OCI-LY3 (cell line): ENCODE measurements around the gene RDH13.

Source experiments
- H2AFZ ChIP-seq: fragments of 200-600, 300-600 bp; shearing (Covaris generic); 2 replicates; pipeline ENCODE4 v1.6.0; 2014; ENCODE audit warnings: antibody characterized with exemption, low read depth, low read length
- H3K27ac ChIP-seq: fragments of 200-600, 300-600 bp; sonication (generic); 2 replicates; pipeline ENCODE4 v1.5.1; 2014; ENCODE audit warnings: mild to moderate bottlenecking, low read length, moderate library complexity, mixed read lengths
- H3K27me3 ChIP-seq: fragments of 200-600, 300-600 bp; sonication (generic); 2 replicates; pipeline ENCODE4 v1.6.1; 2014; ENCODE audit warnings: low read depth, low read length, mixed read lengths
- H3K36me3 ChIP-seq: fragments of 200-600, 300-600 bp; sonication (generic); replicated peaks from 2 replicates; pipeline ENCODE3; 2014; ENCODE audit warnings: low read depth, low read length, mixed read lengths
- H3K4me1 ChIP-seq: fragments of 300-600, 200-600 bp; sonication (generic); 2 replicates; pipeline ENCODE4 v1.6.1; 2014; ENCODE audit warnings: low read length, mixed read lengths
- H3K4me2 ChIP-seq: fragments of 200-600, 300-600 bp; sonication (generic); 2 replicates; pipeline ENCODE4 v1.6.1; 2014; ENCODE audit warnings: low read length, mixed read lengths
- H3K4me3 ChIP-seq: fragments of 300-600, 200-600 bp; sonication (generic); 2 replicates; pipeline ENCODE4 v1.5.1; 2014; ENCODE audit warnings: antibody characterized with exemption, mild to moderate bottlenecking, low read length, moderate library complexity
- H3K79me2 ChIP-seq: fragments of 300-600, 200-600 bp; shearing (Covaris generic); 2 replicates; pipeline ENCODE4 v1.6.1; 2014; ENCODE audit warnings: mild to moderate bottlenecking, low read length, mixed read lengths
- H3K9ac ChIP-seq: fragments of 300-600, 200-600 bp; shearing (Covaris generic); 2 replicates; pipeline ENCODE4 v1.6.0; 2014; ENCODE audit warnings: mild to moderate bottlenecking, low read length, moderate library complexity
- H3K9me3 ChIP-seq: fragments of 200-600, 300-600 bp; shearing (Covaris generic); 2 replicates; pipeline ENCODE4 v1.6.1; 2014; ENCODE audit warnings: low read length, mixed read lengths; ENCODE audit not compliant: insufficient read depth
- H4K20me1 ChIP-seq: fragments of 200-600, 300-600 bp; sonication (generic); 2 replicates; pipeline ENCODE4 v1.6.1; 2016; ENCODE audit warnings: low read length, mixed read lengths; ENCODE audit not compliant: insufficient read depth
- EZH2phosphoT487 ChIP-seq: fragments of 200-600 bp; shearing (Covaris generic); IDR thresholded peaks from 2 replicates; pipeline ENCODE4 v1.6.1; 2018; ENCODE audit warnings: antibody characterized with exemption, mixed run types, low read depth
- TF ChIP-seq, protein P1 (sequence below): fragments of 200-600, 300-600 bp; sonication (generic); IDR thresholded peaks from 2 replicates; pipeline ENCODE4 v1.5.1; 2014; ENCODE audit warnings: antibody characterized with exemption, low read length, low read depth

RDH13 gene

GRCh38 chr19:55094456-55095259, 31.7 kb upstream of the RDH13 start:
- TF ChIP-seq, protein P1, sequence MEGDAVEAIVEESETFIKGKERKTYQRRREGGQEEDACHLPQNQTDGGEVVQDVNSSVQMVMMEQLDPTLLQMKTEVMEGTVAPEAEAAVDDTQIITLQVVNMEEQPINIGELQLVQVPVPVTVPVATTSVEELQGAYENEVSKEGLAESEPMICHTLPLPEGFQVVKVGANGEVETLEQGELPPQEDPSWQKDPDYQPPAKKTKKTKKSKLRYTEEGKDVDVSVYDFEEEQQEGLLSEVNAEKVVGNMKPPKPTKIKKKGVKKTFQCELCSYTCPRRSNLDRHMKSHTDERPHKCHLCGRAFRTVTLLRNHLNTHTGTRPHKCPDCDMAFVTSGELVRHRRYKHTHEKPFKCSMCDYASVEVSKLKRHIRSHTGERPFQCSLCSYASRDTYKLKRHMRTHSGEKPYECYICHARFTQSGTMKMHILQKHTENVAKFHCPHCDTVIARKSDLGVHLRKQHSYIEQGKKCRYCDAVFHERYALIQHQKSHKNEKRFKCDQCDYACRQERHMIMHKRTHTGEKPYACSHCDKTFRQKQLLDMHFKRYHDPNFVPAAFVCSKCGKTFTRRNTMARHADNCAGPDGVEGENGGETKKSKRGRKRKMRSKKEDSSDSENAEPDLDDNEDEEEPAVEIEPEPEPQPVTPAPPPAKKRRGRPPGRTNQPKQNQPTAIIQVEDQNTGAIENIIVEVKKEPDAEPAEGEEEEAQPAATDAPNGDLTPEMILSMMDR = no peak
- TF ChIP-seq EZH2phosphoT487 = no peak
- H3K4me2 ChIP-seq = no peak overlapping the region
- H3K9ac ChIP-seq = no peak overlapping the region
- no peaks in the 10 kb centered on the region for H3K4me1 ChIP-seq
- no peaks in the 10 kb centered on the region for H3K27me3 ChIP-seq
- H3K9me3 ChIP-seq = no peaks in the 10 kb centered on the region
- no peak overlapping the region for H2AFZ ChIP-seq
- no peak overlapping the region for H3K4me3 ChIP-seq
- H4K20me1 ChIP-seq = peaks cover 6% of the 10 kb centered on the region; the same call in 1 of the 2 replicates
- H3K27ac ChIP-seq = no peak overlapping the region
- H3K36me3 ChIP-seq = peaks cover 27% of the 10 kb centered on the region
- H3K79me2 ChIP-seq = no peaks in the 10 kb centered on the region

DNA sequence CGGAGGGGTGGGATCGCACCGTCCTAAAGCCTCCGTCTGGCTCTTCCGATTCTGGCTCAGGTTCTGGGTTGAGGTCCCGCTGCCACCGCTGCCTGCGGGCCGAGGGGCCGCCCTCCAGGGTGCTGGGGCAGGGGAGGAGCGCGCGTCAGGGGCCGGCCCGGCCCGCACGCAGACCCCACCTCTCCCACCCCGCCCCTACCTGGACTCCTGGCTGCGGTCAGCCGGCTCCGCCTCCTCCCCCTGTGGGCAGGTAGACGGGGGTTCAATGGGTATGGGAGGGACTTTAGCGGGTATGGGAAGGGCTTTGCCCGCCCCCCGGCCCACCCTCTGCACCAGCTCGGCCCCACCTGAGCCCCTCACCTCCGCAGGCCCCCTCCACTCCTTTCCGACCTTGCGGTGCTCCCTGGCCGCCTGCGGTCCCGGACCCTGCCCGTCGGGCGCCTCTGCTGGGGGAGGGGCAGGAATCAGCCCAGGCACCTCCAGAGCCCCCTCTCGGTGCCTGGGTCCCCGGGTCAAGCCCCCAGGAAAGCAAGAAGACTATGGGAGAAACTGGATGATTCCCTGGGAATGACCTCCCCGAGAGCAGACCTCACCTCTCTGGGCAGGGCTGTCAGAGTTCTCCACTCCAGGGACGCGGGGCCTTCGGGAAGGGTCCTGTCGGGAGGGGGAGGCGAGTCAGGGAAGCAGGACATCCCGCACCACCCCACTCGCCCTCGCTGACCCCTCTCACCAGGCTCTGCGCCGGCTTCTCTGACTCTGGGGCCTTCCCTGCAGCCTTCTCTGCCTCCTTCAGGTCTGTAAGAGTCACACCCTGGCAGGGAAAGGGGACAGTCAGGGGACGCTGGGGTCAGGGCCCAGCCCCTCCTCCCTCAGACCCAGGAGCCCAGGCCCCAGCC, 29.7 kb upstream of the RDH13 start:
- no peaks in the 10 kb centered on the region for H3K79me2 ChIP-seq
- no peaks in the 10 kb centered on the region for H3K27me3 ChIP-seq
- H3K27ac ChIP-seq = no peak overlapping the region
- peaks cover 27% of the 10 kb centered on the region for H3K36me3 ChIP-seq
- no peaks in the 10 kb centered on the region for H3K4me1 ChIP-seq
- no peak overlapping the region for H3K4me2 ChIP-seq
- H3K4me3 ChIP-seq = no peak overlapping the region
- TF ChIP-seq EZH2phosphoT487 = no peak
- TF ChIP-seq, protein P1 = no peak
- no peak overlapping the region for H2AFZ ChIP-seq
- H3K9me3 ChIP-seq = no peaks in the 10 kb centered on the region
- H4K20me1 ChIP-seq = no peaks in the 10 kb centered on the region
- no peak overlapping the region for H3K9ac ChIP-seq

DNA sequence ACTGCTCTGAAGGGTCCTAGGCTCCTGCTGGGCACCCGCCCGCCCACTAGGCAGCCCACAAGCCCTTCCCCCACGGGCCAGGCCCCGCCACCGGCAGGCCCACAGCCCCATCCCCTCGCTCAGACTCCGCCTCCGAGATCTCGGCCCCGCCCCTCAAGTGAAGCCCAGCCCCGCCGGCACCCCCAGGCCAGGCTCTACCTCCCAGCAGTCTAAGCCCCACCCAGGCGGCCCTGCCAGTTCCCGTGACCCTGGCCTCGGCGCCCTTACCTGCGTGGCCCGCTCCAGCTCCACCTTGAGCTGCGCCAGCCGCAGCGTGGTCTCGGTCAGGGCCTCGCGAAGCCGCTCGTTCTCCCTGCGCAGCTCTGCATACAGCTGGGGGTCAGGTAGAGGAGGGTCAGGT, 29.0 kb upstream of the RDH13 start:
- Histone ChIP-seq H3K4me3 (no peak overlapping the region), H3K9me3 (no peaks in the 10 kb centered on the region), H3K27ac (no peak overlapping the region), H3K79me2 (no peaks in the 10 kb centered on the region), H3K36me3 (peaks cover 30% of the 10 kb centered on the region), H3K4me2 (no peak overlapping the region), H3K27me3 (no peaks in the 10 kb centered on the region), H4K20me1 (no peaks in the 10 kb centered on the region), H2AFZ (no peak overlapping the region), H3K9ac (no peak overlapping the region), H3K4me1 (no peaks in the 10 kb centered on the region)
- no peak for TF ChIP-seq EZH2phosphoT487
- TF ChIP-seq, protein P1 = no peak
